ENCODE measurements around the gene NUDT17. TPM values are rescaled to one million over a fixed set of nuclear protein-coding genes. Genes with fewer than 3 reads are reported as not detected.

NUDT17 gene
- total and polyA plus RNA-seq, 9 of the 15 experiments (the other 6 are each of a cell fraction or from before 2014, with no cell fraction given), result 2.1 to 10.0 (median 6.1) TPM

DNA sequence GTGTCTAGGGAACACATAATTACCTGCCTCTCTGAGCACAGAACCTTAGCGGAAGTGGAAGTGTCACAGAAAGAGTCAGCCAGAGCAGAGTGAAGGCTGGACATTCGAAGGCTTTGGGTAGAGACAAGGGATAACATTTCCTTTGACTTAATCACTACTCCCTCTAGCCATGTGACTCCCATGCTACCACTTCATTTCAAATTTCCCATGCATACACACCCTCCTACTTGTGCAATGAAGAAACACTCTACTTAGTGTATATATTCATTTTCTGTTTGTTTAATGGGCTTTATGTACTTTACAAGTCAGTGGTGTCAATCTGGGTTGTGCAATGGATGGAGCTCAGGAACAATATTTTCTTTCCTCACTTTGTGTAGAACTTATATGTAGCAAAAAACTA lies 33.3 kb downstream of the NUDT17 start:
- no TSS peak for BruUV-seq (replicated peaks)
- Histone ChIP-seq H3K4me1 (replicated peaks in 1 of 2; ENCODE audit: control insufficient read depth in 2 of 2, insufficient read depth in 2 of 2, low read length in 2 of 2) (peaks cover 20 to 37% of the 10 kb centered on the region in 2 experiments), H3K9me1 (ENCODE audit: control insufficient read depth, insufficient read depth, low read length) (no peaks in the 10 kb centered on the region), H3K4me3 (no peak overlapping the region), H3K9me3 (replicated peaks; ENCODE audit: control insufficient read depth, insufficient read depth, low read depth, low read length) (no peaks in the 10 kb centered on the region), H4K20me1 (replicated peaks; ENCODE audit: control insufficient read depth, insufficient read depth, low read length) (no peaks in the 10 kb centered on the region), H3K79me2 (ENCODE audit: control insufficient read depth, insufficient read depth, low read length) (no peaks in the 10 kb centered on the region), H3K27me3 (ENCODE audit: control insufficient read depth in 2 of 2, insufficient read depth in 2 of 2, low read length in 2 of 2) (no peaks in the 10 kb centered on the region), H3K4me2 (ENCODE audit: insufficient read depth, low read length) (no peak overlapping the region), H3K27ac (ENCODE audit: extremely low read depth, low read depth, low read length) (no peak overlapping the region), H3K36me3 (ENCODE audit: control insufficient read depth, insufficient read depth, low read length) (no peaks in the 10 kb centered on the region), H3K9ac (ENCODE audit: insufficient read depth in 1 of 2, low read depth in 2 of 2, low read length in 2 of 2) (no peak overlapping the region), H2AFZ (ENCODE audit: low read depth, low read length) (peak overlapping the region; percentile 83)
- no peak for TF ChIP-seq CEBPG (CRISPR knock-in tag; IDR thresholded peaks at IDR 0.05)
- peak in 1 of 2 experiments; percentile 22; a peak in 1 of 4 replicates for TF ChIP-seq CEBPG (tag; conservative IDR thresholded peaks at IDR 0.05 in 1 of 2, IDR thresholded peaks at IDR 0.05 in 1 of 2)
- TF ChIP-seq, protein P1, sequence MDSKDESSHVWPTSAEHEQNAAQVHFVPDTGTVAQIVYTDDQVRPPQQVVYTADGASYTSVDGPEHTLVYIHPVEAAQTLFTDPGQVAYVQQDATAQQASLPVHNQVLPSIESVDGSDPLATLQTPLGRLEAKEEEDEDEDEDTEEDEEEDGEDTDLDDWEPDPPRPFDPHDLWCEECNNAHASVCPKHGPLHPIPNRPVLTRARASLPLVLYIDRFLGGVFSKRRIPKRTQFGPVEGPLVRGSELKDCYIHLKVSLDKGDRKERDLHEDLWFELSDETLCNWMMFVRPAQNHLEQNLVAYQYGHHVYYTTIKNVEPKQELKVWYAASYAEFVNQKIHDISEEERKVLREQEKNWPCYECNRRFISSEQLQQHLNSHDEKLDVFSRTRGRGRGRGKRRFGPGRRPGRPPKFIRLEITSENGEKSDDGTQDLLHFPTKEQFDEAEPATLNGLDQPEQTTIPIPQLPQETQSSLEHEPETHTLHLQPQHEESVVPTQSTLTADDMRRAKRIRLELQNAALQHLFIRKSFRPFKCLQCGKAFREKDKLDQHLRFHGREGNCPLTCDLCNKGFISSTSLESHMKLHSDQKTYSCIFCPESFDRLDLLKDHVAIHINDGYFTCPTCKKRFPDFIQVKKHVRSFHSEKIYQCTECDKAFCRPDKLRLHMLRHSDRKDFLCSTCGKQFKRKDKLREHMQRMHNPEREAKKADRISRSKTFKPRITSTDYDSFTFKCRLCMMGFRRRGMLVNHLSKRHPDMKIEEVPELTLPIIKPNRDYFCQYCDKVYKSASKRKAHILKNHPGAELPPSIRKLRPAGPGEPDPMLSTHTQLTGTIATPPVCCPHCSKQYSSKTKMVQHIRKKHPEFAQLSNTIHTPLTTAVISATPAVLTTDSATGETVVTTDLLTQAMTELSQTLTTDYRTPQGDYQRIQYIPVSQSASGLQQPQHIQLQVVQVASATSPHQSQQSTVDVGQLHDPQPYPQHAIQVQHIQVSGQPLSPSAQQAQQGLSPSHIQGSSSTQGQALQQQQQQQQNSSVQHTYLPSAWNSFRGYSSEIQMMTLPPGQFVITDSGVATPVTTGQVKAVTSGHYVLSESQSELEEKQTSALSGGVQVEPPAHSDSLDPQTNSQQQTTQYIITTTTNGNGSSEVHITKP (IDR thresholded peaks at IDR 0.05; ENCODE audit: partially characterized antibody), result peak; percentile 45
- peak; percentile 41 for TF ChIP-seq CEBPB (tag; IDR thresholded peaks at IDR 0.05)
- no peak for TF ChIP-seq ARID1B (IDR thresholded peaks at IDR 0.05)
- intact Hi-C loops (cut with micrococcal nuclease) (no loop called here), in situ Hi-C loops (cut with MboI) (no loop called here)
- FAIRE-seq (no peak), DNase-seq (ENCODE audit: extremely low read depth in 1 of 4, low spot score in 3 of 4) (no peak), ATAC-seq (peak; percentile 23; the same call in 1 of the 3 replicates)
- POLR2A ChIA-PET, result interaction anchor here (0.5 to 2.4 kb wide), 5 partner anchors 8 to 160 kb away, joined by 3 to 6 read pairs (median 4); no protein-coding TSS in a partner anchor
- CTCF ChIA-PET (ENCODE audit: low intra/inter-chr PET ratio), result no interaction called here
- WGBS (ENCODE audit: insufficient coverage, low coverage, missing lambda C conversion rate), result 35% methylated on average over 2 of the region's 2 CpGs
